ENCODE measurements around the gene AIRE.

The AIRE gene

GRCh38 chr21:44312716-44313115 is 27.0 kb downstream of the AIRE start:
- no peak overlapping the region for H3K4me3 ChIP-seq (ENCODE audit: low read depth, low read length)
- TF ChIP-seq, protein P1, sequence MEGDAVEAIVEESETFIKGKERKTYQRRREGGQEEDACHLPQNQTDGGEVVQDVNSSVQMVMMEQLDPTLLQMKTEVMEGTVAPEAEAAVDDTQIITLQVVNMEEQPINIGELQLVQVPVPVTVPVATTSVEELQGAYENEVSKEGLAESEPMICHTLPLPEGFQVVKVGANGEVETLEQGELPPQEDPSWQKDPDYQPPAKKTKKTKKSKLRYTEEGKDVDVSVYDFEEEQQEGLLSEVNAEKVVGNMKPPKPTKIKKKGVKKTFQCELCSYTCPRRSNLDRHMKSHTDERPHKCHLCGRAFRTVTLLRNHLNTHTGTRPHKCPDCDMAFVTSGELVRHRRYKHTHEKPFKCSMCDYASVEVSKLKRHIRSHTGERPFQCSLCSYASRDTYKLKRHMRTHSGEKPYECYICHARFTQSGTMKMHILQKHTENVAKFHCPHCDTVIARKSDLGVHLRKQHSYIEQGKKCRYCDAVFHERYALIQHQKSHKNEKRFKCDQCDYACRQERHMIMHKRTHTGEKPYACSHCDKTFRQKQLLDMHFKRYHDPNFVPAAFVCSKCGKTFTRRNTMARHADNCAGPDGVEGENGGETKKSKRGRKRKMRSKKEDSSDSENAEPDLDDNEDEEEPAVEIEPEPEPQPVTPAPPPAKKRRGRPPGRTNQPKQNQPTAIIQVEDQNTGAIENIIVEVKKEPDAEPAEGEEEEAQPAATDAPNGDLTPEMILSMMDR (IDR thresholded peaks at IDR 0.05; ENCODE audit: insufficient read depth, low read depth, low read length, missing control alignments), result no peak
- no peak for DNase-seq (ENCODE audit: low read depth)

- TF ChIP-seq, protein P1 (IDR thresholded peaks at IDR 0.05; ENCODE audit: insufficient read depth, low read depth, low read length, missing control alignments), result no peak
- no peak for DNase-seq (ENCODE audit: low read depth)
- H3K4me3 ChIP-seq (ENCODE audit: low read depth, low read length), result no peak overlapping the region
These were observed 27.8 kb downstream of the AIRE start for GRCh38 chr21:44313451-44313850.

DNA sequence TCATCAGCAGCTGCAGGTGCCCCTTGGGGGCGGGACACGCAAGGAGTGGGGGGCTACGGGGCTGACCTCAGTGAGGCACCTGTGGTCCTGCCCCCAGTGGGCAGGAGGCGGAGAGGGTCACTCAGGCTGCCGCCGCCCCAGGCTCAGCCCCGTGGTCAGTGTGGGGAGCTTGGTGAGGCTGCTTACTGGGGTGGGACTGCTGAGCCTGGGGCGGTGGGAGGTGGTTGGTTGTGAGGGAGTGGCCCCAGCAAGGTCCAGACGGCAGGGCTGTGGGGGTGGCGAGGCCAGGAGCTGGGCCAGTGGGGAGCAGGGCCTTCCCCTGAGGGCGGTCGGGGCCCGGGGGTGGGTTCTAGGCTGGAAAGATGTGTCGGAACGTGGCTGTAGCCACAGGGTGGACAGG is 28.5 kb downstream of the AIRE start:
- TF ChIP-seq, protein P1 (IDR thresholded peaks at IDR 0.05; ENCODE audit: insufficient read depth, low read depth, low read length, missing control alignments), result no peak
- no peak overlapping the region for H3K4me3 ChIP-seq (ENCODE audit: low read depth, low read length)
- DNase-seq (ENCODE audit: low read depth), result no peak

GRCh38 chr21:44314561-44314960 is 28.9 kb downstream of the AIRE start:
- no peak overlapping the region for H3K4me3 ChIP-seq (ENCODE audit: low read depth, low read length)
- TF ChIP-seq, protein P1 (IDR thresholded peaks at IDR 0.05; ENCODE audit: insufficient read depth, low read depth, low read length, missing control alignments), result no peak
- DNase-seq (ENCODE audit: low read depth), result no peak

DNA sequence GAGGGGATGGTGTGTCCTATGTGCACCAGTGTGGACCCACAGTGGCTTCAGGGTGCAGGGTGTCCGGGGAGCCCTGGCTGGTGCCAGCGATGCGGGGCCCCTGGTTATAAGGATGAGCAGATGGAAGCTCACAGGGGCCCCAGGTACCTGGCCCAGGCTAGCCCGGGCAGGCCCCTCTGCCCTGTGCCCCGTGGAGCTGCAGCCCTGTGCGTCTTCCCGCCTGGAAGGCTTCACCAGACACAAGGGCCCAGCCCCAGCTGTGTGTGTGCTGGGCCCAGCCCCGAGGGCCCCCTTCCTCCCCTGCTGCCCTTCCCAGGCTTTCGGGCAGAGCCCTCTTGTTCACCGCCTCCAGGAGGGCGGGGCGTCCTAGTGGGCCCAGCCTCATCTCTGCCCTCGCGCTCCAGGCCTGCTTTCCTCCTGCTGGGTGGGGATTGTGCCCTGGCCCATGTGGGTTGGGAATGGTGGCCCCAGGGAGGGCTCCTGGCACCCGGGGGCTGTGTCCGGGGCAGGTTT is 30.1 kb downstream of the AIRE start:
- no peak for DNase-seq (ENCODE audit: low read depth)

GRCh38 chr21:44316277-44316900 is 30.7 kb downstream of the AIRE start:
- no peak for DNase-seq (ENCODE audit: low read depth)
- no peak overlapping the region for H3K4me3 ChIP-seq (ENCODE audit: low read depth, low read length)
- TF ChIP-seq, protein P1 (IDR thresholded peaks at IDR 0.05; ENCODE audit: insufficient read depth, low read depth, low read length, missing control alignments), result no peak

More for the DNA sequence above, 30.1 kb downstream of the AIRE start:
- TF ChIP-seq, protein P1 (IDR thresholded peaks at IDR 0.05; ENCODE audit: insufficient read depth, low read depth, low read length, missing control alignments), result no peak
- H3K4me3 ChIP-seq (ENCODE audit: low read depth, low read length), result no peak overlapping the region
